GM21576 (cell line): Measurements from ENCODE around the gene USP49.
"Not testable (repeated sequence)": the region's sequence is repeated elsewhere in the genome, so short reads cannot be mapped to it uniquely, and the experiment has no call there.

Source experiments
- ATAC-seq: cut with Tn5 transposase; IDR thresholded peaks from one replicate; pipeline ENCODE4 v1.9.1; 2021; ENCODE audit warnings: mild to moderate bottlenecking, moderate library complexity; ENCODE audit not compliant: unreplicated experiment

Gene USP49

GRCh38 chr6:41815587-41815986 is 79.6 kb downstream of the USP49 start:
- ATAC-seq = no peak

DNA sequence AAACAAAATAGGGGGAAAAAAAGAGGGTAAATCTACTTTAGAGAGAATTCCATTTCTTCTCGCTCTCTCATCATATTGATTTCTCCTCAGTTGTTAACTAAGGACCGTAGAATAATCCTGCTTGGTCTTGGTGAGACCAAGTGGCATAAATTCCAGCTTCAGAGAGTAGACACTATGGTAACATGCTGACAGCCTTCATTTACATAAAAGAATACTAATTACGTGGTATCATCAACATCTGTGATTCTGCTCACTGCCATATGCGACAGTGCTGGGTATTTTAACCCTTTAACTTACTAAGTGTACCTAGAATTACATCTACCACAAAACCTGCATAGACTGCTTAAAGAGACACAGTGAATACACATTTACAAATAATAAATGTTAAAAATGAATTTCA is 80.5 kb downstream of the USP49 start:
- no peak for ATAC-seq

- ATAC-seq = no peak
These were observed 81.2 kb downstream of the USP49 start for GRCh38 chr6:41813956-41814355.

- no peak for ATAC-seq
These were observed 81.7 kb downstream of the USP49 start for GRCh38 chr6:41813469-41813868.

DNA sequence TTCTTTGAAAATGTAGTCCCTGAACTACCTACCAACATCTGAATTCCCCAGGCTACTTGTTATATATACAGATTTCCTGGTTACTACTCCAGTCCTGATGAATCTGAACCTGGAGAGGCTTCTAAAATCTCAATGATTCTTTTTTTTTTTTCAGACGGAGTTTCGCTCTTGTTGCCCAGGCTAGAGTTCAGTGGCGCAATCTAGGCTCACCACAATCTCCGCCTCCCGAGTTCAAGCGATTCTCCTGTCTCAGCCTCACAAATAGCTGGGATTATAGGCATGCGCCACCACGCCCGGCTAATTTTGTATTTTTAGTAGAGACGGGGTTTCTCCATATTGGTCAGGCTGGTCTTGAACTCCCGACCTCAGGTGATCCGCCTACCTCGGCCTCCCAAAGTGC is 83.2 kb downstream of the USP49 start:
- not testable (repeated sequence) for ATAC-seq

DNA sequence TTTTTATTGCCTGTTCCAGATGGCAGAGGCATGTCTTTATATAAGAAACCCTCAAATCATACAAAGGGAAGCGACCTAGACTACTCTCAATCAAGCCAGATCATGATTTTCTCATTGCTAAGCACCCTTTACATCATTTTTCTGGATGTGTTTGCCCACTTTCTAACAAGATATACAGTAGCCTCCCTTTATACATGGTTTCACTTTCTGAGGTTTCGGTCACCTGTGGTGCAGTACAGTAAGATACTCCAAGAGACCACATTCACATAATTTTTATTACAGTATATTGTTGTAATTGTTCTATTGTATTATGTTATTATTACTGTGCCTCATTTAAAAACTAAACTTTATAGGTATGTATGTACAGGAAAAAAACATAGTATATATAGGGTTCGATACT is 84.1 kb downstream of the USP49 start:
- ATAC-seq = no peak

DNA sequence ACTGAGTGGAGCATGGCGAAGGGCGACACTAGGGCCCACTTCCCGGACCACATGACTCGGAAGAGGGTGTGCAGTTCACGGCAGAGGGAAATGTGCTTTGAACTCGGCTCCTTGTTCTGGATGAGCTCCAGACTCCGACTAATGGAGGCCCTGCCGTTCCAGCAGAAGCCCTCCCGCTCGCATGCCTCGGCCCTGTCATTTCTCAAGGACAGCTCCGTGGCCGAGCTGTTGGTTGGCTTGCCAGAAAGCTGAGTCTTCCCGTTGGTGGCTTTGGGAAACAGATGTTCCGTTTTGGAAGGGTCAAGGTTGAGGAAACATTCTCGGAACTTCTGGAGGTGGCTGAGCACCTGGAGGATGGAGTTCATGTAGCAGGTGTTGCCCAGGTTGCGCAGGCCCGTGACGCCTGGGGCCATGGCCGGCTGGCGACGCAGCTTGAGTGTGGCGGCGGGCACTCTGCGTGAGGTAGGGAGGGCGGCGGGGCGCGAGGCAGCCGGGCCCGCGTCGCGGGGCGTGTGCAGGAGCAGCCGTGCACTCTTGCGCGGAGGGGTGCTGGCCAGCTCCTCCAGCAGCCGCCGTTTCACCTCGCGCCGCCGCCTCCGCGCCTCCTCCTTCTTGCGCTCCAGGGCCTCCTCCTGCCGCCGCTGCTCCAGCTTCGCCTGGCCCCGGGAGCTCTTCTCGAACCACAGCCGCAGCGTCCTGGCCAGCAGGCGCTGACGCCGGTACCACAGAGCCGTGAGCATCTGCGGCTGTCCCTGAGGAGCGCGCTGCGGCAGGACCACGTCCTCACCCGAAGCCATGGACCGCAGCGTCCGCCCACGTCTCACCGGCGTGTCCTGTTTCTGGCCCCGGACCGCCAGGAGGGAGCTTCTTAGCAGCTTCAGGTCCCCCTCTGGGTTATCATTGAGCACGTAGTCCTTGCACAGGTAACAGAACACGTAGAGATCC is 89.1 kb downstream of the USP49 start:
- no peak for ATAC-seq

GRCh38 chr6:41801380-41801779 is 93.8 kb downstream of the USP49 start:
- ATAC-seq = no peak

DNA sequence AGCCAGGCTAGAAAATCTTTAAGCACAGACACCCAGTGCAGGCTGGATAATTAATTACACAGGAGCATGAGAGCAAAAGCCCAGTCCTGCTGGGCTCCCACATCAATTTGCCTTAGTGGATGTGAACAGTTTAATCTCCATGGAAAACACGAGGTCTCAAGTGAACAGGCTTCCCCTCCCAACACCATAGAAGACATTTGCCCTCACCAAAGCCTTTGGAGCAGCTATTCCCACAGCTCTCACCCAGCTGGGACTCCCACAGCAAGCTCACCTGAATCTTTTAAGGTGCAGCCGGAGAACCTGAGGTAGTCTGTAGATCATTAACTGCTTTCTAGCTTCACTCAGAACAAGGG is 95.6 kb downstream of the USP49 start:
- ATAC-seq = no peak

DNA sequence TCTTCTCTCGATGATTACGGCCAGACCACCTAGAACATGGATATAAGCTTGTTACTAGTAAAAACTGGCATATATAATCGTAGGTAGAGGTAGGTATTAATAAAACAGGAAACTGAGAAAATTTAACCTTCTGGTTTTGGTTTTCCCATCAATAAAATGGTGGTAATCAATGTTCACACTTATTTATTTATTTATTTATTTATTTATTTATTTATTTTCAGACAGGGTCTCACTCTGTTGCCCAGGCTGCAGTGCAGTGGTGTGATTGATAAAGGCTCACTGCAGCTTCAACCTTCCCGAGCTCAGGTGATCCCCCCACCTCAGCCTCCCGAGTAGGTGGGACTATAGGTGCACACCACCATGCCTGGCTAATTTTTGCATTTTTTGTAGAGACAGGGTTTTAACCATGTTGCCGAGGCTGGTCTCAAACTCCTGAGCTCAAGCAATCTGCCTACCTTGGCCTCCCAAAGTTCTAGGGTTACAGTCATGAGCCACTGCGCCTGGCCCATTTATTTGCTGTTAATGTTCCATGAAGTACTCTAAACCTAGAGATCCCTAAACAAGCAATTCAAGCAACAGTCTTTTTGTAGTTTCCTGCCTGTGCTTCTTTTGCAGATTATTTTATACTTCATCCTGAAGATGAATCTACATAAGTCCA is 96.1 kb downstream of the USP49 start:
- no peak for ATAC-seq

DNA sequence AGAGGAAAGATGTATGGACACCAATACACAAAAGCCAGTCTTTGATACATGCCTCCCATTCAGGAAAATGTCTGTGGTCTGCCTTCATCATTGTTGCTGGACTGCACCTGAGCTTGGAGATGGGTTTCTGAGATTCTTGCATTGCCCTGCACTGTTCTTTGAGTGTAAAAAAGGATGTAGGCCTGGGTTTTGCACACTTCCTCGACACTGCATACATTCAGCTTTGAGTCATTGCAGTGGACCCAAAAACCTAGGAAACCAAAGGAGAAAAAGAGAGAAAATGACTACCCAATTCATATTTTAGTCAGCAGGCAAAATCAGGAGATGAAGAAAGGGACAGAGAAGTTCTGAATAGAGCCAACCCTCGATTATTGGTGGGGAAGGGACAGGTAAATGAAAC is 98.7 kb downstream of the USP49 start:
- ATAC-seq = no peak

GRCh38 chr6:41791984-41792383 is 103.2 kb downstream of the USP49 start:
- ATAC-seq = no peak

DNA sequence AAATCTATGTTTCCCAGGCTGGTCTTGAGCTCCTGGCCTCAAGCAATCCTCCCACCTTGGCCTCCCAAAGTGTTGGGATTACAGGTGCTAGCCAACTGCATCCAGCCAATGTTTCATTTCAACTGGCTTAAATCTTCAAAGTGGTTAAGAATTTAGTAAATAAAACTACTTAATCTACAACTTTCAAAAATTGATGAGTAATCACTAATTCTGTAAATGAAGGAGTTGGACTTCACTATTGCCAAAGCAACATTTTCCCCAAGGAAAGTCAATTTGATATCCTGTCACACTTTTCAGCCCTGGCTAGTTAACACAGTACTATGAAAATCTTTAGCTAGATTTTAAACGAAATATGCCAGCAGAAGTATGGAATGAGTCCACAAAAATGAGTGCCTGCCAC is 103.9 kb downstream of the USP49 start:
- no peak for ATAC-seq

- no peak for ATAC-seq
These were observed 105.1 kb downstream of the USP49 start for GRCh38 chr6:41790045-41790444.

- no peak for ATAC-seq
These were observed 105.8 kb downstream of the USP49 start for GRCh38 chr6:41789390-41789724.

- ATAC-seq = peak; percentile 77
These were observed 107.8 kb downstream of the USP49 start, which contains the start of gene TOMM6 for GRCh38 chr6:41787219-41787917. TOMM6 (plus strand) TSS chr6:41787694; CDS start chr6:41787698, 4 bp downstream.

GRCh38 chr6:41786451-41787218 is 108.5 kb downstream of the USP49 start:
- peak; percentile 51 for ATAC-seq

GRCh38 chr6:41785689-41786450 is 109.3 kb downstream of the USP49 start:
- ATAC-seq = no peak

DNA sequence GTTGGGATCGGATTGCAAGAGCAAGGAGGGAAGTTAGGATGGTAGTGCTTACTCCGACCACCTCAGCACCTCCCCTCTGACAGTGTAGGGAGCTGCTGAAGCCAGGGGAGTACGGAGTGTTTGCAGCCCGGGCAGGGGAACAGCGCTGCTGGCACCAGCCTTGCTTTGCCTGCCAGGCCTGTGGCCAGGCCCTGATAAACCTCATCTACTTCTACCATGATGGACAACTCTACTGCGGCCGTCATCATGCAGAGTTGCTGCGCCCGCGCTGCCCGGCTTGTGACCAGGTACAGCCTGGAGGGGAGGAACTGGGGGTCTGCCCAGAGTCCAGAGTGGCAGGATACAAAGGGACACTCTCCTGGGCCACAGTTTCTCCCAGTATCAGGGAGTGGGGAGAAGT is 109.9 kb downstream of the USP49 start:
- ATAC-seq = no peak

DNA sequence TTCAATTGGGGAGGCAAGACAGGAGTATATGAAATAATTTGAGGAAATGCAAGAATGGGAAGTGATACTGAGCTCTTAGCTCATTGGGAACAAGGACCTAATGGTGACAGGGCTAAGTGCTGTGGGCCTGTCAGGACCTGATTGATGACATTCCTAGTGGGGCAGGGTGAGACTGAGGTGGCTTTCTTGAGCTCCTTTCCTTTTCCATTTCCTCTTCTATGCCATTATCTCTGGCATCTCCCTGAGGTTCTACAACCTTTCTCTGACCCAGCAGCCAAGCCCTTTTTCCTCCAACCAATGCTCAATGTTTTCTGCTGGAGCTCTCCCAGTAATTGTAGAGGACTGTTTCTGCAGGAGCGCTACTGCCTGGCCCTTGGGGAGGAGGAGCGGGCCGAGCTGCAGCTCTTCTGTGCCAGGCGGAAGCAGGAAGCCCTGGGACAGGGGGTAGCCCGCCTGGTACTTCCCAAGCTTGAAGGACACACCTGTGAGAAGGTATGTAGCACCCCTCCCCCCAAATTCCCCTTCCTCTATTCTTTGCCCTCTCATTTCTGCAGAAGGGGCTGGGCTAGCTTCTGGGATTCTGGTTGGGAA is 110.5 kb downstream of the USP49 start:
- ATAC-seq = no peak
